Stimulated activated CD8-positive, alpha-beta memory T cell treated with anti-CD3 and anti-CD28 coated beads, Interleukin-7, amount 100 ng/mL, for 1 hour (primary cell): ENCODE measurements around the gene USP33.
"Not testable (repeated sequence)": the region's sequence is repeated elsewhere in the genome, so short reads cannot be mapped to it uniquely, and the experiment has no call there.

Source experiments
- DNase-seq, 2 donors: peaks; one replicate each; pipeline ENCODE4 v3.0.0-alpha.2; 2020; ENCODE audit warnings: low read depth in 2 of 2

Gene USP33

GRCh38 chr1:77671836-77672235 lies 87.8 kb downstream of the USP33 start:
- no peak for DNase-seq

- DNase-seq: no peak
These were observed 89.3 kb downstream of the USP33 start for GRCh38 chr1:77670330-77670729.

DNA sequence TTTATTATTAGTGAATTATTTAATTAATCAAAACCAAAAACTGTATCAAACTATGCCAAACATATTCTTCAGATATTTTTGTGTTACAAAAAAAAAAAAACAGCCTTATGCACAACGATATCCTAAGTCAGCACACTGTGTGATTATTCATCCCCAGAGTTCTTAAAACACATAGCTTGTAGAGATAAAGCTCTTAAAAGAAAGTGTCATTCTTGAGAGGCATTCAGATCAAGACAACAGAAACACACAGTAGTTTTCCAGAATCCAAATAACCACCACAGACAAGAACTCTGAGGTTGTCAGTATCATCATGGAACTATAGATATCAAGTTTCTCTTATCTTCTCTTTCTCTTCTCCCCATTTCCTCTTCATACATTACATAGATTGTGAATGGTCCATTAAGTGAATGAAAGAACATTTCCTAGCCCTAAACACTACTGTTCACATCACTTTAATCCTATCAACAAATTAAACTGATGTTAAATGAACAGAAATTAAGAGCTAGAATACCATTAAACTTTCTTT lies 90.7 kb downstream of the USP33 start:
- DNase-seq: no peak

GRCh38 chr1:77664939-77665516 lies 94.6 kb downstream of the USP33 start:
- no peak for DNase-seq

DNA sequence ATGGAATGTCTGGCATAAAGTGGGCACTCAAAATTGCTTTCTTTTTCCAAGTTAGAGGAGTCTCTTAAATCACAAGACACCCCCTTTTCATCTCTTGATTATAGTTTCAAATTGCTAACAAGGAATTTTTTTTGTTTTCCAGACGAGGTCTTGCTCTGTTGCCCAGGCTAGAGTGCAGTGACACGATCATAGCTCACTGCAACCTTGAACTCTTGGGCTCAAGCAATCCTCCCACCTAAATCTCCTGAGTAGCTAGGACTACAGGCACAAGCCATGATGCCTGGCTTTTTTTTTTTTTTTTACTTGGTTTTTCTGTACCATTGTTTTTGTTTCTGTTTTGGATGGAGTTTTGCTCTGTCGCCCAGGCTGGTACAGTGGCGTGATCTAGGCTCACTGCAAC lies 98.0 kb downstream of the USP33 start:
- no peak for DNase-seq

GRCh38 chr1:77659879-77660593 lies 99.6 kb downstream of the USP33 start:
- no peak for DNase-seq

DNA sequence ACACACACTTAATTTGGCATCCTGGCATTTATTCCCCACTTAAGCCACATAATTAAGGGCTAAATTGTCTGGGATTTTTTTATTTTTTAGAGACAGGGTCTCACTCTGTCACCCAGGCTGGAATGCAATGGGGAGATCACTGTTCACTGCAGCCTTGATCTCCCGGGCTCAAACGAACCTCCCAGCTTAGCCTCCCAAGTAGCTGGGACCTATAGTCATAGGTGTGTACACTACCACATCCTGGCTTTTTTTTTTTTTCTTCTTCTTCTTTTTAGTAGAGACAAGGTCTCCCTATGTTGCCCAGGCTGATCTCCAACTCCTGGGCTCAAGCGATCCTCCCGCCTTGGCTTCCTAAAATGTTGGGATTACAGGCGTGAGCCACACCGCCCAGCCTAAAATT lies 101.4 kb downstream of the USP33 start:
- no peak for DNase-seq

DNA sequence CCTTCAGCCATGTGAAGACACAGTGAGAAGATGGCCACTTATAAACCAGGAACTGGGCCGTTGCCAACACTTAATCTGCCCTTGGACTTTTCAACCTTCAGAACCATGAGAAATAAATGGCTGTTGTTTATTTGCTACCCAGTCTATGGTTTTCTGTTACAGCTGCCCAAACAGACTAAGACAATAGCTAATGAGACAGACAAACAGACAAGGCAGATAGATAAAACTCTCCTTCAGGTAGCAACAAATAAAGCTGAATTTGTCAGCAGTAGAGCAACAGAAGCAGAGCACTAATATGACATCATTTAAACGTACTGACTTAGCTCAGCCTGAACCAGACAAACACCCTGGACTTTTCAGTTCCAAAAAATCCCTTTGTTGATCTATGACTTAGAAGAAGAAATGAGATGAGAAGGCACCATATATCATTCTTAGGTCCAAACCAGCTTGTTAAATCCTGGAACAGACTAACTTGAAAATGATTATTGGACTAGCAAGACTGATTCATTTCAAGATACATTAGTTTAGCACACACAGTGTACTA lies 104.1 kb downstream of the USP33 start:
- DNase-seq: no peak

DNA sequence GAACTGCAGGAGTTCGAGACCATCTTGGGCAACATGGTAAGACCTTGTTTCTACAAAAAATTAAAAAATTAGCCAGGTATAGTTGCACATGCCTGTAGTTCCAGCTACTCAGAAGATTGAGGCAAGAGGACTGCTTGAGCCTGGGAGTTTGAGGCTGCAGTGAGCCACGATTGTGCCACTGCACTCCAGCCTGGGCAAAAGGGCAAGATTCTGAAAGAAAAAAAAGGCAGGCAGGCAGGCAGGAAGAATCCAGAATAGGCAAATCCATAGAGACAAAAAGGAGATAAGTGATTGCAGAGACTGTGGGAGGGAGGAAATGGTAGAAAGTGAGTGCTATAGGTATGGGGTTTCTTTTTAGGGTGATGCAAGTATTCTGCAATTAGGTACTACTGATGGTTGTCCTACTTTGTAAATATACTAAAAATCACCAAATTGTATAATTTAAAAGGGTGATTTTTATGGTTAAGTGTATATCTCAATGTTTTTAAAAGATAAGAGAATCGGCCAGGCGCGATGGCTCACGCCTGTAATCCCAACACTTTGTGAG lies 106.6 kb downstream of the USP33 start:
- DNase-seq: no peak

DNA sequence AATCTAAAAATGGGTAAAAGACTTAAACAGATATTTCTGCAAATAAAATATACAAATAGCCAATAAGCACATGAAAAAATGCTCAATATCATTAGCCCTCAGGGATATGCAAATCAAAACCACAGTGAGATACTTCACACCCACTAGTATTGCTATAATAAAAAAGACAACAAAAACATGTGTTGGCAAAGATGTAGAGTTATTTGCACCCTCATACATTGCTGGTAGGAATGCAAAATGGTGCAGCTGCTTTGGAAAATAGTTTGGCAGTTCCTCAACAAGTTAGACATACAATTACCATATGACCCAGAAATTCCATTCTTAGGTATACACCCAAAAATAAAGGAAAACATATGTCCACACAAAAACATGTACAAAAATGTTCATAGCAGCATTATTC lies 107.4 kb downstream of the USP33 start:
- no peak for DNase-seq

GRCh38 chr1:77649127-77649526 lies 110.5 kb downstream of the USP33 start:
- DNase-seq: no peak

DNA sequence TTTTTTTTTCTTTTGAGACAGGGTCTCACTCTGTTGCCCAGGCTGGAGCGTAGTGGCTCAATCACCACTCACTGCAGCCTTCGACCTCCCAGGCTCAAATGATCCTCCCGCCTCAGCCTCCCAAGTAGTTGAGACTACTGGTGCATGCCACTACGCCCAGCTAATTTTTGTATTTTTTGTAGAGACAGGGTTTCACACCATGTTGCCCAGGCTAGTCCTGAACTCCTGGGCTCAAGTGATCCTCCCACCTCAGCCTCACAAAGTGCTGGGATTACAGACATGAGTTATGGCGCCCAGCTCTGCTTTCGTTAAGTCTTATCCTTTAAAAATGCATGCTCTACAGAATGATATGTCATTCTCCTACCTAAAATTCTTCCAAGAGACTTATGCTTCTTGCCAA lies 113.4 kb downstream of the USP33 start:
- not testable (repeated sequence) for DNase-seq
